MM.1S (cell line): ENCODE results near the gene SYTL3.

Source experiments
- DNase-seq: peaks from one replicate; pipeline ENCODE4 v3.0.0-alpha.2; 2015
- H2AFZ ChIP-seq: fragments of 300-600 bp; sonication (generic); 2 replicates; pipeline ENCODE4 v1.6.0; 2016; ENCODE audit warnings: antibody characterized with exemption, low read length
- H3F3A ChIP-seq: fragments of 300-600 bp; sonication (generic); 2 replicates; pipeline ENCODE4 v1.6.1; 2016; ENCODE audit warnings: mild to moderate bottlenecking, antibody characterized with exemption, low read length, moderate library complexity, mixed read lengths; ENCODE audit not compliant: insufficient read depth
- H3K27ac ChIP-seq: fragments of 300-600 bp; sonication (generic); 2 replicates; pipeline ENCODE4 v1.5.1; 2016; ENCODE audit warnings: mild to moderate bottlenecking, low read length
- H3K27me3 ChIP-seq: fragments of 300-600 bp; sonication (generic); replicated peaks from 2 replicates; pipeline ENCODE4 v1.6.0; 2016; ENCODE audit warnings: low read length; ENCODE audit not compliant: insufficient read depth
- H3K36me3 ChIP-seq: fragments of 300-600 bp; sonication (generic); replicated peaks from 2 replicates; pipeline ENCODE4 v1.6.1; 2016; ENCODE audit warnings: mild to moderate bottlenecking, low read length, mixed read lengths; ENCODE audit not compliant: insufficient read depth
- H3K4me1 ChIP-seq: fragments of 300-600 bp; sonication (generic); 2 replicates; pipeline ENCODE4 v1.6.1; 2016; ENCODE audit warnings: low read length, mixed read lengths
- H3K4me2 ChIP-seq: fragments of 300-600 bp; sonication (generic); 2 replicates; pipeline ENCODE4 v1.6.0; 2016; ENCODE audit warnings: low read depth, low read length
- H3K4me3 ChIP-seq: fragments of 300-600 bp; sonication (generic); 2 replicates; pipeline ENCODE4 v1.5.1; 2016; ENCODE audit warnings: low read length, mixed read lengths
- H3K79me2 ChIP-seq: fragments of 300-600 bp; sonication (generic); 2 replicates; pipeline ENCODE4 v1.6.1; 2016; ENCODE audit warnings: mixed run types, low read length, mixed read lengths
- H3K9ac ChIP-seq: fragments of 300-600 bp; sonication (generic); 2 replicates; pipeline ENCODE4 v1.6.1; 2016; ENCODE audit warnings: low read length, mixed read lengths
- H3K9me2 ChIP-seq: fragments of 300-600 bp; sonication (generic); replicated peaks from 2 replicates; pipeline ENCODE4 v1.6.1; 2016; ENCODE audit warnings: mild to moderate bottlenecking, low read length, mixed read lengths; ENCODE audit not compliant: insufficient read depth
- H3K9me3 ChIP-seq: fragments of 300-600 bp; sonication (generic); replicated peaks from 2 replicates; pipeline ENCODE4 v1.6.1; 2016; ENCODE audit warnings: mild to moderate bottlenecking, low read length, mixed read lengths; ENCODE audit not compliant: insufficient read depth
- H4K20me1 ChIP-seq: fragments of 300-600 bp; sonication (generic); 2 replicates; pipeline ENCODE4 v1.6.1; 2016; ENCODE audit warnings: mild to moderate bottlenecking, low read length, moderate library complexity, mixed read lengths; ENCODE audit not compliant: insufficient read depth
- CTCF ChIP-seq: fragments of 300-600 bp; sonication (generic); IDR thresholded peaks from 2 replicates; pipeline ENCODE4 v1.5.1; 2016; ENCODE audit warnings: antibody characterized with exemption, low read length, mixed read lengths
- EZH2 ChIP-seq: fragments of 300-600 bp; sonication (generic); optimal IDR thresholded peaks from 2 replicates; pipeline ENCODE3; 2017; ENCODE audit warnings: low read depth, mild to moderate bottlenecking, antibody characterized with exemption, low read length, mixed read lengths
- EZH2phosphoT487 ChIP-seq: fragments of 300-600 bp; sonication (generic); IDR thresholded peaks from 2 replicates; pipeline ENCODE4 v1.6.1; 2018; ENCODE audit warnings: antibody characterized with exemption, low read length

The SYTL3 gene

GRCh38 chr6:158764183-158764849 lies 114.5 kb downstream of the SYTL3 start:
- Histone ChIP-seq H3K4me1 (no peaks in the 10 kb centered on the region), H3K27me3 (no peaks in the 10 kb centered on the region), H3K79me2 (no peaks in the 10 kb centered on the region), H3F3A (no peaks in the 10 kb centered on the region), H3K4me2 (no peak overlapping the region), H3K9me3 (no peaks in the 10 kb centered on the region), H3K9ac (no peak overlapping the region), H3K36me3 (no peaks in the 10 kb centered on the region), H3K4me3 (no peak overlapping the region), H2AFZ (no peak overlapping the region), H3K27ac (no peak overlapping the region), H4K20me1 (no peaks in the 10 kb centered on the region), H3K9me2 (no peaks in the 10 kb centered on the region)
- TF ChIP-seq EZH2 (no peak), EZH2phosphoT487 (no peak), CTCF (no peak)
- DNase-seq: no peak

GRCh38 chr6:158764926-158765325 lies 115.1 kb downstream of the SYTL3 start:
- no peaks in the 10 kb centered on the region for H3K9me2 ChIP-seq
- H3K27ac ChIP-seq: no peak overlapping the region
- no peaks in the 10 kb centered on the region for H3K27me3 ChIP-seq
- no peak overlapping the region for H3K9ac ChIP-seq
- no peak overlapping the region for H3K4me3 ChIP-seq
- no peaks in the 10 kb centered on the region for H3K9me3 ChIP-seq
- no peaks in the 10 kb centered on the region for H3K4me1 ChIP-seq
- no peaks in the 10 kb centered on the region for H3K79me2 ChIP-seq
- no peak for DNase-seq
- H2AFZ ChIP-seq: no peak overlapping the region
- no peaks in the 10 kb centered on the region for H4K20me1 ChIP-seq
- no peaks in the 10 kb centered on the region for H3F3A ChIP-seq
- no peaks in the 10 kb centered on the region for H3K36me3 ChIP-seq
- no peak overlapping the region for H3K4me2 ChIP-seq
- TF ChIP-seq EZH2 (no peak), EZH2phosphoT487 (no peak), CTCF (no peak)

- DNase-seq: no peak
- no peaks in the 10 kb centered on the region for H3K4me1 ChIP-seq
Observed at GRCh38 chr6:158765499-158766068, 115.7 kb downstream of the SYTL3 start.

More at GRCh38 chr6:158765499-158766068, 115.7 kb downstream of the SYTL3 start:
- Histone ChIP-seq H3F3A (no peaks in the 10 kb centered on the region), H3K36me3 (no peaks in the 10 kb centered on the region), H4K20me1 (no peaks in the 10 kb centered on the region), H3K79me2 (no peaks in the 10 kb centered on the region), H3K4me3 (no peak overlapping the region), H3K9me2 (no peaks in the 10 kb centered on the region), H3K9me3 (no peaks in the 10 kb centered on the region), H2AFZ (no peak overlapping the region), H3K27me3 (no peaks in the 10 kb centered on the region), H3K27ac (no peak overlapping the region), H3K4me2 (no peak overlapping the region), H3K9ac (no peak overlapping the region)
- TF ChIP-seq EZH2phosphoT487 (no peak), CTCF (no peak), EZH2 (no peak)
